Fibroblast of the conjunctiva (primary cell): ENCODE results near the gene CPXM2.

Experiments used
- DNase-seq: peaks from one replicate; pipeline ENCODE4 v3.0.0-alpha.2; 2010; ENCODE audit warnings: low read depth

The CPXM2 gene

DNA sequence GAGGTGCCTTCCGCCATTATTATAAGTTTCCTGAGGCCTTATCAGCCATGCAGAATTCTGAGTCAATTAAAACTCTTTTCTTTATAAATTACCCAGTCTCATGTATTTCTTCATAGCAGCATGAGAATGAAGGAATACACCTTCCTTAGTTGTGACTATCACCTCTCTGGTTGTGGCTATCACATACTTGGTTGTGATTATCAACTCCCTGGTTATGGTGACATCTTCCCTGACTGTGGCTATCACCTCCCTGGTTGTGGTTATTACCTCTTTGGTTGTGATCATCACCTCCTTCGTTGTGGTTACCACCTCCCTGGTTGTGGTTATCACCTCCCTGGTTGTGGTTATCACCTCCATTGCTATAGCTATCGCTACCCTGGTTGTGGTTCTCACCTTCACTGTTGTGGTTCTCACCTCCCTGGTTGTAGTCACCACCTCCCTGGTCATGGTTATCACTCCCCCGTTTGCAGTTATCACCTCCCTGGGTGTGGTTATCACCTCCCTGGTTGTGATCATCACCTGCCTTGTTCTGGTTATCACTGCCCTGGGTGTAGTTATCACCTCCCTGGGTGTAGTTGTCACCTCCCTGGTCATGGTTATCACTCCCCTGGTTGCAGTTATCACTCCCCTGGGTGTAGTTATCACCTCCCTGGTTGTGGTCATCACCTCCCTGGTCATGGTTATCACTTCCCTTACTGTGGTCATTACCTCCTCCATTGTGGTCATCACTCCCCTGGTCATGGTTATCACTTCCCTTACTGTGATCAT, 119.5 kb downstream of the CPXM2 start:
- no peak for DNase-seq

DNA sequence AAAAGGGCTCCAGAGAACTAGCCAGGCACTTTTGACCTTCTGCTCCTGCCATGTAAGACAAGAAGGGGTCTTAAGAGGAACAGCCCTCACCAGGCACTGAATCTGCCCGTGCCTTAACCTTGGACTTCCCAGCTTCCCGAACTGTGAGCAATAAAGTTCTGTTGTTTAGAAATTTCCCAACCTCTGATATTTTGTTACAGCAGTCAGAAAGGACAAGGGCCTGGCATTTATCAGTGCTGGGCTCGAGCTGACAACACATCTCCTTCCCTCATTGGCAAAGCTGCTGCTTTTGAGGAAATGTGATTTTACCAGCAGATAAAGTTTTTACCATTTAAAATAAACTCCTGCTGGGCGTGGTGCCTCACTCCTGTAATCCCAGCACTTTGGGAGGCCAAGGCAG, 122.0 kb downstream of the CPXM2 start:
- DNase-seq, result no peak

DNA sequence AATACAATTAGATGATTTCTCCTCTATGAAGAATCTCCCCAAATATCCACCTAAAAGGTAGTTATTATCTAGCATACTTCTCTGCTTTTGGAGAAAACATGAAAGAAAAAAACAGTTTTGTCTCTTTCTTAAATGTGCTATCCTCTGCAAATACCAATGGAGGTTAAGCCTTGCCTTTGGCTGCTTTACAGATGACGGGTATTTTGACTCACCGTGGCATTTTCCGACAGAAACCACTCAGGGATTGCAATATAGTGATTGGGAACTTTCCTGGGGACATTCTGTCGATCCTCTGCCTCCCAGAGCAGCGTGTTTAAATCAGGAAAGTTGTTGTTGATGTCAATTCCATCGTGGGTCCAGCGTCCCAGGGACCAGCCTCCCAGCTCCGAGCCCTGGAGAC, 124.8 kb downstream of the CPXM2 start:
- no peak for DNase-seq

GRCh38 chr10:123766012-123766411, 125.6 kb downstream of the CPXM2 start:
- no peak for DNase-seq

DNA sequence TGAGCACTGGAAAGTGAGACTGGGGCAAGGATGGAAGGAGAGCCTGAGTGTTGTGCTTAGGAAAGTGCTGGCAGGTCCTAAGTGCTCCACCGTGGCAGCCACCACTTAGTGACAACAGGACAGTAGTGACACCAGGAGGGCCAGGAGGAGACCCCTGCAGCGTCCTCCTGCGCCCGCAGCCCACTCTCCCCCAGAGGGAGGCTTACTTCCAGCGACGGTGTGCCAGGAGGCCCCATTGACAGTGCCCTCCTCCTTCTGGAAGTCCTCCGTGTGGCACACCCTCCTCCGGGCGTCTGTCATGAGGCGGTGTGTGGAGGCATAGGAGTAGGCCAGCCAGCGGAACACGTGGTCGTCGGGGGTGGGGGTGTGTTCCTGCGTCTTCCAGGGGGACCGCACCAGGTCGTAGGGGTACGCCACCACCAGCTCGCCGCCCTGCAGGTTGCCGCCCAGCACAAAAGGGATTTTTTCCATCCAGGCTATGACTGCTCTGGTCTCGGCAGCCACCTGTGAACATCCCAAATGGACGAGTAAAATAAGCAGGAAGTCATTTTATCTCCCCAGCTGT, 129.9 kb downstream of the CPXM2 start:
- DNase-seq, result no peak

DNA sequence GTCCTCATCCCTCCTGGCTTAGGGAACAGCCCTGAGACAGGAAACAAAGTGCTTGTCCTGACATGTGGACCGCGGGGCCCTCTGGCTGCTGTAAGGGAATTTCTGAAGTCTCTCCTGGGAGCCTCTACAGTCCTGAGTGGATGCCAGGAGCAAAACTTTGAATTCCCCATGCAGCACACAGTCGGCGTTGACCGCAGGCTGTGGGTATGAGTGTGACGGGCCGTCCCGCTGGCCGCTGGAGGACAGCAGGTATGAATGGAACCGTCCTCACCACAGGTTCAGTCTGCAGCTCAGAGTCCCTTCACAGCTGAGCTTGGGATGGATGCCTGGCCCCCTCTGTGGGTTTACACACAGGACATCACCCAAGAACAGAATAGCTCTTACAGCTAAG, 130.6 kb downstream of the CPXM2 start:
- no peak for DNase-seq

DNA sequence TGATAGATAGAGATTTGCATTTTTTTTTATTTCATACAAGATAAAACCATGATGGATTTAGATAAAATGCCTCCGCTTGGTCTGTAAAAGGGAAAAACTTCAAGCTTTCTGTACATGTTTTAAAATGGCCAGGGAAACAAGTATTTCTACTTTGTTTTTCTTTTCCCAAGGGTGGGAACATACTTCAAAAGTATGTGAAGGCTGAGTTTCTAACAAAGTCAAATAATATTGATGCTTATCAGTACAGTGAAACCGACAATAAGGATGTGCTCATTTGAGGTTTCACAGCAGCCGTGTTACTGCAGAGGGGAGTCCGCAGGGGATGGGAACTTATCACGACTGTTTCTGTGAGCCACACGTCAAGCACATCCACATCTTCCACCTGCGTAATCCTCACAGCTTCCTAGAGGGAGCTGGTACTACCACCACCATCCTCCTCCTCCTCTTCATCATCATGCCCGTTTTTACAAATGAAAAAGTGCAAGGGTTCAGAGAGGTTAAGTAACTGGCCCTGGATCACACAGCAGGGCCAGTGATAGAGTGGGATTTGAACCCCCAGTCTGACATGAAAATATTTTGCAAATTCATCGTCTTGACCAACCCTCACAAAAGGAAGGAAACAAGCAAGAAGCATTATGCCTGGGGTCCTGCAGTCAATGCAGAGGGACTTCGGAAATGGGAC, 131.1 kb downstream of the CPXM2 start:
- DNase-seq, result no peak

GRCh38 chr10:123759501-123760031, 132.0 kb downstream of the CPXM2 start:
- DNase-seq, result no peak

DNA sequence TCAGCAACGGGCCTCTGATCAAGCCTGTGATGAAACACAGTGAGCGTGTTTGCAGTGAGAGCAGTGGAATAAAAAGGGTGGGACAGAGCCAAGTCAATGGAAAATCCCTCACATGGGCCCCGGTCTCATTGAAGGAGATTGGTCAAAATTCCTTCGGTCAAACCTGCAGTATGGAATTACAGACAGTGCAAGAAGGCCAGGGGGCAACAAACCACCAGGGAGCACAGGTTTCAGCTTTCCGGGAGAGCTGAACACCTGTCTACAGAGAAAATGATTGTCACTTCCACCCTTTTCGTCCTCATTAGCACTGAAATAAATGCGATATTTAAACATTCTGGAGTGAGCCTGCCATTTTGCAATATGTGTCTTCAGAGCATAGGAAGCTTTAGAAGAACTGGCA, 132.6 kb downstream of the CPXM2 start:
- no peak for DNase-seq

GRCh38 chr10:123757853-123758252, 133.8 kb downstream of the CPXM2 start:
- DNase-seq, result no peak

DNA sequence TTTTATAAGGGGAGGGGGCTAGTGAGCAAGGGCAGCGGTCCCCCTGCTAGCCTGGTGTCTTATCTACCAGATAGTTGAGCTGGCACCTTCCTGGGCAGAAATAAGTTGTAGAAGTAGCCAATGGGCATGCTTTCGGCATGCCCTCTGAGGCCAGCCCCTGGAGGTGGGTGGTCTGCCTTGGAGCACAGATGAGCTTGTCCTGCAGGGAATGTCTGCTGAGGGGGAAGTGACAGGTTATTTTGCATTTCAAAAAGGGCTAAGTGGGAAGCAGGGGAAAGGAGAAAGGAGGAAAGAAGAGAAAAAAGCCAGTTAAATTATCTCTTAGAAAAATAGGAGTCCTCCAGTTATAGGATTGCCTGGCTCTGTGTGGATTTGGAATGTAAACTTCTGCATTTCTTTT, 136.5 kb downstream of the CPXM2 start:
- no peak for DNase-seq

- no peak for DNase-seq
Measured at GRCh38 chr10:123754123-123754522, 137.5 kb downstream of the CPXM2 start.

DNA sequence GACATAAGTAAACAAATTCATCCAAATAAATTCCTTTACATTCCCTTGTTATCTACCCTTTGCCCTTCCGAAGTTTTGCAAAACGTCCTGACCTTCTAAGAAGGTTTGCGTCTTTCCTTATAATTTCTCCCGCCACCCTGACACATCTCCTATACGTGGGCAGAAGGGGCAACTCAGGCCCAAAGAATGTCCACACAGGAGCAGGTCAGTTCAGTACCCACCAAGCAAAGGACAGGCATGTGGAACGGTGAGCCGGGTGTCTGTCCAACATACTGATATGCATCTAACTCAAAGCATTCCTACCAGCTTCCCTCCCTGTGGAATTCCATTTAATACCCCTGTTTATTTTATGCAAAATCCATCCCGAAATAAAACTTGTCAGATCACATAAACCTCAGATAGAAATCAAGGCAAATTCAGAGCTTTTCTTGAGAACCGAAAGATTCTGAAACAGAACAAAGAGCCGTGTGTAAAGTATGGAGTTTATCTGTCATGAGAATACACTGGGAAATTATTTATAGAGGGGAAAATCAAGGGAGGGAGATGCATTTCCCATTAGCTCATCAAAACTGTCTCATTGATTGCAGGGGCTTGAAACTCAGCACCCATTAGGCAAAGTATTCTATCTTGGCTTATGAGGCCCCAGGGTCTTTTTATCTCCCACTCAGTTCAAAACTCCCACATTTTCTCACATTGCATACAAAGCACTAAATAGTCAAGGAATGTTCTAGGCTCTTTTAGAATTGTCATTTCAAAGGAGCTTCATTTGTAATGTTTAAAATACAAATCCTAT, 140.1 kb downstream of the CPXM2 start:
- DNase-seq, result no peak

GRCh38 chr10:123750901-123751300, 140.7 kb downstream of the CPXM2 start:
- no peak for DNase-seq

- no peak for DNase-seq
Measured at GRCh38 chr10:123748711-123749110, 142.9 kb downstream of the CPXM2 start.

DNA sequence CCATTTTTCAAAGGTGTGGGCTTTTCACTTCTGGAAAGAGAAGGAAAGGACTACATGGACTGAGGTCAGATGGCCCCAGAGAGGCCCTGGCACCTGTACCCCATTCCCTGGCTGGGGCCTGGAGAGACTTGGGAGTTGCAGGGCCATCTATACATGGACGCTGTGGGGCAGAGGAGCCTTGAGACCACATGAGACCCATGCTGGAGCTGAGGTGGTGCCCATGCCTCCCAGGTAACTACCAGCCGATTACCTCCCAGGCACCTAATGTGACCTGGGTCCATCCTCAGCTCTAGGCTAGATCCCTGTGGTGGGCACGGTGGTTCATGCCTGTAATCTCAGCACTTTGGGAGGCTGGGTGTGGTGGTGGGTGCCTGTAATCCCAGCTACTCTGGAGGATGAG, 144.2 kb downstream of the CPXM2 start:
- DNase-seq, result no peak

DNA sequence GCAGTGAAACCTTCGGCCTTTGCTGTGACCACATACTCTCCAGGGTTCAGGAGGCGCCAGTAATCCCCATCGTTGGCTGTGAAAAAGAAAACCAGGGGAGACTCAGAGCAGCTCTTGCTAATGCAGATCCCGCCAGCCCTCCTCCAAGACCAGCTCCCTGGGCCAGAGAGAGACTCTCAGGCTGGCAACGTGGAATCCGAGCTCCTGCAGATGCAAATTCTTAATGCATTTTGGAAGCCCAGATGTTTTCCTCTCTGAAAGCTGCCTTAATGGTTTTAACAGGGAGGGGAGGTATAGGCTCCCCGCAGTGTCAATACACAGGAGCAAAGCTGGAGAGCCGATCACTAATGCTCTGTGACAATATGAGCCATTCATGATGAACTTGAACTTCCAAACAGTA, 144.7 kb downstream of the CPXM2 start:
- no peak for DNase-seq

DNA sequence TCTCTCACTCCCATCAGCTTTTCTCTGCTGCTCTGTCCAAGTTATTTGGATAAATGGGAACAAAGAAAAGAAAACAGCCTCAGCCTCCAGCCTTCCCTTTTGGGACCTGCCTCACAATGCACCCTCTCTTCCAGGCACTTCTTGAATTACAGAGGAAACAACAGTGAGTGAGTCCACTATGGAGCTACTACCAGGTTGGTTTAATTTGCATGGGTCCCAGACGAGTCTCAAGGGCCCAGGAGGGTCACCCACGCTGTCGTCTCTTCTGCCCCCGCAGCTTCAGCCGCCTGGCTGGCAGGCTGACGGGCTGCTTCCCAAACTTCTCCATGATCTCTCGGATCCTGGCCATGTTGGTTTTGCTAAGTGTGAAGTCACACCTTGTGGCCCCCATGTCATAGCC, 145.1 kb downstream of the CPXM2 start:
- no peak for DNase-seq

DNA sequence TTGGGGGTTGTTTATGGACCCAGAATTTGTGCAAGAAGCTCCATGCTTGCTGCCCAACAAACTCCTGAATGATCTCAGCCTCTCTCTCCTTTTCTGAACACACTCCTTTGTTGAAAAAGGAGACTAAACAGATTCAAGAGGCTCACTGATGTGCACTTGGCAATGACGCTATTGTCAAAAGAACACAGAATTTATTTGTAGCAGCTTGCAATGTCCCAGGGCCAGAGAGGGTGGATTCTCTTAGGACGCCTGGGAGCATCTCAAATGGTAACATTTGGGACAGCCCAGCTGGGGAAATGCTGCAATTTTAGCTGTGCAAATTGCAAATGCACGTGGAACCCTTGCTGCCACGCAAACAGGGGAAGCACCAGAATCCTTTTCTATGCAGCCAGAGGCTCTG, 145.5 kb downstream of the CPXM2 start:
- no peak for DNase-seq

- DNase-seq, result no peak
Measured at GRCh38 chr10:123744224-123744536, 147.4 kb downstream of the CPXM2 start.

GRCh38 chr10:123743441-123744223, 148.0 kb downstream of the CPXM2 start:
- DNase-seq, result no peak
